ENCODE measurements around the gene MCRS1. TPM values are rescaled to one million over a fixed set of nuclear protein-coding genes. Genes with fewer than 3 reads are reported as not detected.

MCRS1 gene
- total RNA-seq, 4 donors from 2014 or later, result 42.4 to 73.6 (median 61.1) TPM

DNA sequence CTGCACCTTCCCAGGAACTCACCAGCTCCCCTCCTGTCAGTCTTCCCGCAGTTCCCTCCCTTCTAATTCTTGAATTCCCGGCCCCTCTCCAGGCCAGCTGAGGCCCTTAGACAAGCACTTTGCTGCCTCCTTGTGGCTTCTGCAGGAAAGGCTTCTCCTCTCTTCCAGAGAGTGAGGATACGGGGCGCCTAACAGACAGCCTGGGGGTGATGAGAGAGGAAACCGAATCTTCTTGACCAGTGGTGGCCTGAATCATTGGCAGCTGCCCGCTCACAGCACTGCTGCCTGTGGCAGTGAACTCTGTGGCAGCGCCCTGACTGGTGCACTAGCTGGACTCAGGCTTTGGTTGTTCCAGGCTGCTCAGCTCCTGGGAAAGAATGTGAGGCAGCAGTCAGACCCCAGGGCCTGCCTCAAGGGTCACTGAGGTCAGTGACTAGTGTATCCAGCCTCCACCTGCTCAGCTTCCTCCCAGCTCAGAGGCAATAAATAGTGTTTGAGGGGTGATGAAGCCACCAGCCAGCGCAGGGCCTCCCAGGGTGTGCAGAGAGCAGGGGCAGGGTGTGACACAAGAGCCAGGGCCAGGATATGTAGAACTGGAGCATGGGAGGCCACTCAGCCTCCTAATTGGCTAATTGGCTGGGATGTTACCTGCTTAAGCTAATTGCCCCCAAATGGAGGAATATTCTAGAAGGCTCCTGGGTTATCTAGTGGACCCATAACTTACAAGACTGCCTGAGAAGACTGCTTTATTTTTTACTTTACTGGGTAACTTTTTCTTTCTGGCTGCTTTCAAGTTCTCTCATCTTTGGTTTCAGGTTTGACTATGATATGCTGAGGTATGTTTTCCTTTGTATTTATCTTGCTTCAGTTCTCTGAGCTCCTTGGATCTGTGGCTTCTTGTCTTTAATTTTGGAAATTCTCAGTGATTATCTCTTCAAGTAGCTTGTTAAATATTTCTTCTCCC lies 12.9 kb upstream of the MCRS1 start:
- H3K9me3 ChIP-seq, result no peaks in the 10 kb centered on the region
- no peak overlapping the region for H3K27ac ChIP-seq
- TF ChIP-seq EP300 (IDR thresholded peaks at IDR 0.05), result no peak
- TF ChIP-seq, protein P1, sequence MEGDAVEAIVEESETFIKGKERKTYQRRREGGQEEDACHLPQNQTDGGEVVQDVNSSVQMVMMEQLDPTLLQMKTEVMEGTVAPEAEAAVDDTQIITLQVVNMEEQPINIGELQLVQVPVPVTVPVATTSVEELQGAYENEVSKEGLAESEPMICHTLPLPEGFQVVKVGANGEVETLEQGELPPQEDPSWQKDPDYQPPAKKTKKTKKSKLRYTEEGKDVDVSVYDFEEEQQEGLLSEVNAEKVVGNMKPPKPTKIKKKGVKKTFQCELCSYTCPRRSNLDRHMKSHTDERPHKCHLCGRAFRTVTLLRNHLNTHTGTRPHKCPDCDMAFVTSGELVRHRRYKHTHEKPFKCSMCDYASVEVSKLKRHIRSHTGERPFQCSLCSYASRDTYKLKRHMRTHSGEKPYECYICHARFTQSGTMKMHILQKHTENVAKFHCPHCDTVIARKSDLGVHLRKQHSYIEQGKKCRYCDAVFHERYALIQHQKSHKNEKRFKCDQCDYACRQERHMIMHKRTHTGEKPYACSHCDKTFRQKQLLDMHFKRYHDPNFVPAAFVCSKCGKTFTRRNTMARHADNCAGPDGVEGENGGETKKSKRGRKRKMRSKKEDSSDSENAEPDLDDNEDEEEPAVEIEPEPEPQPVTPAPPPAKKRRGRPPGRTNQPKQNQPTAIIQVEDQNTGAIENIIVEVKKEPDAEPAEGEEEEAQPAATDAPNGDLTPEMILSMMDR (IDR thresholded peaks at IDR 0.05), result peak; percentile 47 to 79
- no peaks in the 10 kb centered on the region for H3K27me3 ChIP-seq
- H3K4me3 ChIP-seq, result no peak overlapping the region
- peaks cover 6% of the 10 kb centered on the region for H3K36me3 ChIP-seq
- H3K4me1 ChIP-seq, result peaks cover 8% of the 10 kb centered on the region
- WGBS, result 32% methylated on average over 7 of the region's 8 CpGs
- DNase-seq (ENCODE audit: low spot score in 2 of 2), result no peak

- Histone ChIP-seq H3K4me1 (peaks cover 8% of the 10 kb centered on the region), H3K27ac (no peak overlapping the region), H3K36me3 (peaks cover 11% of the 10 kb centered on the region), H3K9me3 (no peaks in the 10 kb centered on the region), H3K27me3 (no peaks in the 10 kb centered on the region), H3K4me3 (no peak overlapping the region)
- no peak for TF ChIP-seq POLR2A (IDR thresholded peaks at IDR 0.05)
- TF ChIP-seq EP300 (IDR thresholded peaks at IDR 0.05), result no peak
- no peak for TF ChIP-seq POLR2AphosphoS5 (IDR thresholded peaks at IDR 0.05)
- TF ChIP-seq, protein P1 (IDR thresholded peaks at IDR 0.05), result no peak
- WGBS, result 92% methylated on average over 13 of the region's 13 CpGs
- peak in 1 of 2 donors; percentile 24 for DNase-seq (ENCODE audit: low spot score in 2 of 2)
Measured at GRCh38 chr12:49578471-49579112, 10.7 kb upstream of the MCRS1 start.

- Histone ChIP-seq H3K27ac (no peak overlapping the region), H3K27me3 (no peaks in the 10 kb centered on the region), H3K9me3 (no peaks in the 10 kb centered on the region), H3K4me1 (peaks cover 8% of the 10 kb centered on the region), H3K4me3 (no peak overlapping the region), H3K36me3 (peaks cover 11% of the 10 kb centered on the region)
- TF ChIP-seq, protein P1 (IDR thresholded peaks at IDR 0.05), result no peak
- TF ChIP-seq POLR2AphosphoS5 (IDR thresholded peaks at IDR 0.05), result no peak
- no peak for TF ChIP-seq EP300 (IDR thresholded peaks at IDR 0.05)
- TF ChIP-seq POLR2A (IDR thresholded peaks at IDR 0.05), result no peak
- DNase-seq (ENCODE audit: low spot score in 2 of 2), result no peak
- 82% methylated on average over 9 of the region's 9 CpGs for WGBS
Measured at GRCh38 chr12:49577589-49578315, 9.8 kb upstream of the MCRS1 start.

GRCh38 chr12:49568442-49569162 lies 660 bp upstream of the MCRS1 start:
- 1% methylated on average over 19 of the region's 19 CpGs for WGBS
- Histone ChIP-seq H3K9me3 (no peaks in the 10 kb centered on the region), H3K36me3 (peaks cover 21% of the 10 kb centered on the region), H3K4me3 (peak overlapping the region; percentile 80), H3K27ac (peak overlapping the region; percentile 87), H3K4me1 (peaks cover 30% of the 10 kb centered on the region), H3K27me3 (no peaks in the 10 kb centered on the region)
- TF ChIP-seq, protein P1 (IDR thresholded peaks at IDR 0.05), result no peak
- no peak for TF ChIP-seq POLR2A (IDR thresholded peaks at IDR 0.05)
- TF ChIP-seq POLR2AphosphoS5 (IDR thresholded peaks at IDR 0.05), result no peak
- TF ChIP-seq EP300 (IDR thresholded peaks at IDR 0.05), result no peak
- DNase-seq (ENCODE audit: low spot score in 2 of 2), result no peak
